GM12878 (cell line): ENCODE data around the gene VWA5B2. TPM values are rescaled to one million over a fixed set of nuclear protein-coding genes. Genes with fewer than 3 reads are reported as not detected.
A peak's percentile ranks its signal among the peaks of the same experiment; 100 is the strongest.

Experiments used
- ATAC-seq: fragments of 200-7000 bp; cut with Tn5 transposase; 3 replicates; pipeline ENCODE4 v1.9.1; 2020; ENCODE audit warnings: mild to moderate bottlenecking, moderate library complexity
- BruUV-seq: library from RNA; stranded (reverse); fragments of 400-500 nt; replicated peaks from 2 replicates; lab custom pipeline; 2021; lab: Mats Ljungman, UMichigan
- CTCF ChIA-PET: fragments of 300-600 bp; sonication (Branson Sonifier 250); formaldehyde crosslinking; extraction: SDS; loops from one replicate; lab custom pipeline; 2021; ENCODE audit warnings: inconsistent platforms; lab: Yijun Ruan, JAX
- POLR2A ChIA-PET: fragments of 350-600 bp; formaldehyde crosslinking; extraction: SDS; loops from one replicate; lab custom pipeline; 2021; ENCODE audit warnings: inconsistent platforms; lab: Charles Lee
- RAD21 ChIA-PET: fragments of 300-600 bp; sonication (Branson Sonifier 250); formaldehyde crosslinking; loops from one replicate; lab custom pipeline; 2023; ENCODE audit warnings: antibody characterized with exemption; ENCODE audit not compliant: unreplicated experiment; lab: Charles Lee
- SMC1A ChIA-PET: fragments of 300-600 bp; sonication (Branson Sonifier 250); formaldehyde crosslinking; loops from one replicate; lab custom pipeline; 2023; ENCODE audit not compliant: unreplicated experiment, uncharacterized antibody; lab: Charles Lee
- DNase-seq: peaks from one replicate; pipeline ENCODE4 v3.0.0-alpha.2; 2011; ENCODE audit warnings: low read depth, low spot score
- FAIRE-seq: peaks from 3 replicates; lab custom pipeline; 2011; peaks lifted over from hg19 to GRCh38; lab: Jason Lieb, UNC
- H2AFZ ChIP-seq: 2 replicates; pipeline ENCODE4 v1.6.0; 2011; ENCODE audit warnings: low read depth, low read length, control low read depth; ENCODE audit not compliant: control insufficient read depth
- H3K27ac ChIP-seq: 2 replicates; pipeline ENCODE4 v1.5.1; 2011; ENCODE audit warnings: control low read depth; ENCODE audit not compliant: control insufficient read depth, insufficient read depth
- H3K27me3 ChIP-seq, 2 experiments: replicated peaks in 1 of 2; 2 replicates each; pipeline versions ENCODE4 v1.6.0 to v1.6.1; 2011; ENCODE audit warnings: low read length in 1 of 2; ENCODE audit not compliant: control insufficient read depth in 2 of 2, insufficient read depth in 2 of 2
- H3K36me3 ChIP-seq, 2 experiments: 2 replicates each; pipeline ENCODE4 v1.5.1; 2011; ENCODE audit warnings: low read length in 1 of 2; ENCODE audit not compliant: control insufficient read depth in 2 of 2, insufficient read depth in 2 of 2
- H3K4me1 ChIP-seq: 2 replicates; pipeline ENCODE4 v1.6.1; 2011; ENCODE audit warnings: mild to moderate bottlenecking, low read length, moderate library complexity, mixed read lengths; ENCODE audit not compliant: control insufficient read depth, insufficient read depth
- H3K4me2 ChIP-seq: 2 replicates; pipeline ENCODE4 v1.6.0; 2011; ENCODE audit warnings: control low read depth; ENCODE audit not compliant: control insufficient read depth, insufficient read depth
- H3K4me3 ChIP-seq: fragments of 200-600 bp; sonication (generic); 2 replicates; pipeline ENCODE4 v1.5.1; 2016
- H3K79me2 ChIP-seq: 2 replicates; pipeline ENCODE4 v1.6.0; 2011; ENCODE audit warnings: low read length; ENCODE audit not compliant: control insufficient read depth, insufficient read depth
- H3K9ac ChIP-seq: 2 replicates; pipeline ENCODE4 v1.8.0; 2011; ENCODE audit warnings: low read length, control low read depth, mixed read lengths; ENCODE audit not compliant: control insufficient read depth, insufficient read depth
- H3K9me3 ChIP-seq: replicated peaks from 3 replicates; pipeline ENCODE4 v1.5.1; 2011; ENCODE audit warnings: mild to moderate bottlenecking, low read length; ENCODE audit not compliant: control insufficient read depth, insufficient read depth
- H4K20me1 ChIP-seq: 2 replicates; pipeline ENCODE4 v1.6.0; 2011; ENCODE audit not compliant: control insufficient read depth, insufficient read depth
- BHLHE40 ChIP-seq, 2 experiments: fragments of 450-650 bp in 1 of 2; IDR thresholded peaks; 2 replicates each; pipeline ENCODE4 v1.6.1; 2011 to 2017; ENCODE audit warnings: low read depth in 2 of 2, borderline replicate concordance in 1 of 2, improper control_type of control experiment in 1 of 2, low read length in 1 of 2, mild to moderate bottlenecking in 1 of 2
- CHD2 ChIP-seq: IDR thresholded peaks from 2 replicates; pipeline ENCODE4 v1.6.1; 2011; ENCODE audit warnings: low read depth, low read length, improper control_type of control experiment, borderline replicate concordance
- DPF2 ChIP-seq: fragments of 450-650 bp; IDR thresholded peaks from 2 replicates; pipeline ENCODE4 v1.6.1; 2017; ENCODE audit warnings: mild to moderate bottlenecking
- FOXM1 ChIP-seq: IDR thresholded peaks from 2 replicates; pipeline ENCODE4 v1.6.1; 2012; ENCODE audit warnings: low read depth, mild to moderate bottlenecking, inconsistent platforms, low read length, moderate library complexity
- HDAC2 ChIP-seq: fragments of 200-600 bp; sonication (generic); IDR thresholded peaks from 2 replicates; pipeline ENCODE4 v1.6.1; 2017
- IKZF2 ChIP-seq, 2 experiments: fragments of 450-650 bp; IDR thresholded peaks; 2 replicates each; pipeline ENCODE4 v1.6.1; 2017; ENCODE audit warnings: mild to moderate bottlenecking in 2 of 2, moderate library complexity in 2 of 2
- MXI1 ChIP-seq: fragments of 150-350 bp; IDR thresholded peaks from 2 replicates; pipeline ENCODE4 v1.6.1; 2011; ENCODE audit warnings: low read depth, mild to moderate bottlenecking, inconsistent platforms, low read length, improper control_type of control experiment
- NRF1 ChIP-seq: conservative IDR thresholded peaks from 2 replicates; pipeline ENCODE4 v1.6.1; 2011; ENCODE audit warnings: mild to moderate bottlenecking, low read depth, low read length, improper control_type of control experiment
- RAD21 ChIP-seq: IDR thresholded peaks from 2 replicates; pipeline ENCODE4 v1.6.1; 2011; ENCODE audit warnings: mild to moderate bottlenecking, low read depth, low read length, moderate library complexity; ENCODE audit not compliant: insufficient read depth
- RAD51 ChIP-seq: fragments of 450-650 bp; IDR thresholded peaks from 2 replicates; pipeline ENCODE4 v1.6.1; 2016; ENCODE audit warnings: moderate library complexity, mild to moderate bottlenecking, inconsistent platforms
- SRF ChIP-seq, 2 experiments: IDR thresholded peaks; 2 replicates each; pipeline ENCODE4 v1.6.1; 2011; ENCODE audit warnings: low read depth in 2 of 2, low read length in 2 of 2, mild to moderate bottlenecking in 1 of 2, moderate library complexity in 1 of 2
- TCF7 ChIP-seq: IDR thresholded peaks from 2 replicates; pipeline ENCODE4 v1.6.1; 2014; ENCODE audit warnings: antibody characterized with exemption, borderline replicate concordance
- ZNF384 ChIP-seq: IDR thresholded peaks from 2 replicates; pipeline ENCODE4 v1.6.1; 2012; ENCODE audit warnings: low read depth, mild to moderate bottlenecking, low read length, improper control_type of control experiment, borderline replicate concordance
- WGBS: methylation state at CpG from one replicate; pipeline ENCODE4 v1.1.6; 2016; ENCODE audit warnings: low lambda C conversion rate; ENCODE audit not compliant: insufficient replicate concordance, insufficient coverage; ENCODE audit errors: missing lambda C conversion rate; 5-methylcytosine and 5-hydroxymethylcytosine counted together
- in situ Hi-C: fragments of 300-500 bp; cut with MboI; formaldehyde crosslinking; loops from 9 replicates; pipeline ENCODE4 v1.14.3; 2018; ENCODE audit warnings: mixed read lengths
- intact Hi-C: fragments of 100-400 bp; cut with micrococcal nuclease; formaldehyde crosslinking; loops from one replicate; pipeline ENCODE4 v1.14.2; 2022; ENCODE audit not compliant: unreplicated experiment
- polyA plus RNA-seq, 11 experiments: library from polyadenylated mRNA; depleted of rRNA in 4 of 11; unstranded in 6 of 11; stranded (reverse) in 5 of 11; fragments of >200 nt; fragmentation: Nextera tagmentation in 4 of 11; fragmentation: Illumina TruSeq in 1 of 11; extraction: Ambion mirVana in 4 of 11; extraction: Trizol in 1 of 11; gene quantifications; 1 replicate in 1 of 11; 2 replicates in 10 of 11; pipeline versions ENCODE4 v1.2.1 to v1.2.3, GENCODE V29; 2011 to 2016; ENCODE audit warnings: inconsistent platforms in 2 of 11, missing spikeins in 2 of 11, low read depth in 1 of 11
- total RNA-seq, 4 experiments: library from RNA; depleted of rRNA in 3 of 4; stranded (reverse); fragments of >200 nt in 3 of 4; fragmentation: Illumina TruSeq in 1 of 4; extraction: Trizol in 1 of 4; gene quantifications; 2 replicates each; pipeline versions ENCODE4 v1.2.1 to v1.2.3, GENCODE V29; 2013 to 2021
- TF ChIP-seq, protein P1 (sequence below), 3 experiments: IDR thresholded peaks in 2 of 3; conservative IDR thresholded peaks in 1 of 3; 2 replicates each; pipeline ENCODE4 v1.5.1; 2011; ENCODE audit warnings: low read depth in 3 of 3, low read length in 3 of 3, mild to moderate bottlenecking in 3 of 3, control low read depth in 2 of 3, moderate library complexity in 2 of 3, inconsistent platforms in 1 of 3, mixed read lengths in 1 of 3; ENCODE audit not compliant: control insufficient read depth in 2 of 3, insufficient read depth in 1 of 3; ENCODE audit errors: extremely low read depth in 1 of 3
- TF ChIP-seq, protein P2 (sequence below): fragments of 450-650 bp; IDR thresholded peaks from 2 replicates; pipeline ENCODE4 v1.6.1; 2014; ENCODE audit warnings: mild to moderate bottlenecking
- TF ChIP-seq, protein P3 (sequence below): fragments of 450-650 bp; IDR thresholded peaks from 2 replicates; pipeline ENCODE4 v1.6.1; 2017; ENCODE audit warnings: mild to moderate bottlenecking, moderate library complexity

Gene VWA5B2
- total and polyA plus RNA-seq, 10 of the 15 experiments (the other 5 are each of a cell fraction or from before 2014, with no cell fraction given) = 0.03 to 0.09 TPM; not detected in 8

DNA sequence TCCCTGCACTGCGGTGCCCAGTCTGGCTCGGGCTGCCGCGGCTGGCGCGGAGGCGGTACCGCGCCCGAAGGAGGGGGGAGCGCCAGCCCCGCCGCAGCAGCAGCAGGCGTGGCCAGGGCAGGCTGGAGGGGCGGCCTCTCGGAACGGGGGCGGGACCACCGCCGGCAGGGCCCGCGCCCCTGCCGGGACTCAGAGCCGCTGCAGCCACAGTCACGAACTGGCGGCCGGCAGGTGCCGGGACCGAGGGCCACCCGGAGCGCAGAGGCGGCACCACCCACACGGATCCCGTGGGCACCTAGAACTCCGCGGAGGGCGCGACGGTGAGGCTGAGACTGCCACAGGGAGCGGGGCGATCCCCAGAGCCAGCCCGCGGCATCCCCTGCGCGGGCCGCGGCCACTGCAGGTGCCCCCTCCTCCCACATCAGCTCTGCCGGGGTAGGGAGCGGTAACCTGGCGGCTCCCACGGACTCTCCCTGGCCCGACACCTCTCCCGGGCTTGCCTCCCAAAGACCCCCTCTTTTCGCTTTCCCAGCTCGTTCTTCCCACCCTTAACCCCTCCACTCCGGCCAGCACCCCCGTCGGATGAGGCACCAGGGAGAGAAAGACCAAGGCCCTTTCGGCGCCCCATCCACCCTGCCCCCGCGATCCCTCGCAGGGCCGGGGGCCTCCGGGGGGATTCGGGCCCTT lies at the start of gene VWA5B2 (continued):
- TF ChIP-seq, protein P1, sequence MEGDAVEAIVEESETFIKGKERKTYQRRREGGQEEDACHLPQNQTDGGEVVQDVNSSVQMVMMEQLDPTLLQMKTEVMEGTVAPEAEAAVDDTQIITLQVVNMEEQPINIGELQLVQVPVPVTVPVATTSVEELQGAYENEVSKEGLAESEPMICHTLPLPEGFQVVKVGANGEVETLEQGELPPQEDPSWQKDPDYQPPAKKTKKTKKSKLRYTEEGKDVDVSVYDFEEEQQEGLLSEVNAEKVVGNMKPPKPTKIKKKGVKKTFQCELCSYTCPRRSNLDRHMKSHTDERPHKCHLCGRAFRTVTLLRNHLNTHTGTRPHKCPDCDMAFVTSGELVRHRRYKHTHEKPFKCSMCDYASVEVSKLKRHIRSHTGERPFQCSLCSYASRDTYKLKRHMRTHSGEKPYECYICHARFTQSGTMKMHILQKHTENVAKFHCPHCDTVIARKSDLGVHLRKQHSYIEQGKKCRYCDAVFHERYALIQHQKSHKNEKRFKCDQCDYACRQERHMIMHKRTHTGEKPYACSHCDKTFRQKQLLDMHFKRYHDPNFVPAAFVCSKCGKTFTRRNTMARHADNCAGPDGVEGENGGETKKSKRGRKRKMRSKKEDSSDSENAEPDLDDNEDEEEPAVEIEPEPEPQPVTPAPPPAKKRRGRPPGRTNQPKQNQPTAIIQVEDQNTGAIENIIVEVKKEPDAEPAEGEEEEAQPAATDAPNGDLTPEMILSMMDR (IDR thresholded peaks at IDR 0.05 in 2 of 3, conservative IDR thresholded peaks at IDR 0.05 in 1 of 3; ENCODE audit: control insufficient read depth in 2 of 3, extremely low read depth in 1 of 3, insufficient read depth in 1 of 3, low read depth in 3 of 3, low read length in 3 of 3) = peak in 1 of 3 experiments; percentile 18; a peak in 1 of 6 replicates
- TF ChIP-seq HDAC2 (no peak), ZNF384 (no peak), SRF (IDR thresholded peaks at IDR 0.05; ENCODE audit: low read depth in 2 of 2, low read length in 2 of 2) (no peak), DPF2 (0 out of 2 replicates have a peak, but pooled peaks have one; percentile 23)
- TF ChIP-seq, protein P2, sequence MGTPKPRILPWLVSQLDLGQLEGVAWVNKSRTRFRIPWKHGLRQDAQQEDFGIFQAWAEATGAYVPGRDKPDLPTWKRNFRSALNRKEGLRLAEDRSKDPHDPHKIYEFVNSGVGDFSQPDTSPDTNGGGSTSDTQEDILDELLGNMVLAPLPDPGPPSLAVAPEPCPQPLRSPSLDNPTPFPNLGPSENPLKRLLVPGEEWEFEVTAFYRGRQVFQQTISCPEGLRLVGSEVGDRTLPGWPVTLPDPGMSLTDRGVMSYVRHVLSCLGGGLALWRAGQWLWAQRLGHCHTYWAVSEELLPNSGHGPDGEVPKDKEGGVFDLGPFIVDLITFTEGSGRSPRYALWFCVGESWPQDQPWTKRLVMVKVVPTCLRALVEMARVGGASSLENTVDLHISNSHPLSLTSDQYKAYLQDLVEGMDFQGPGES = no peak

DNA sequence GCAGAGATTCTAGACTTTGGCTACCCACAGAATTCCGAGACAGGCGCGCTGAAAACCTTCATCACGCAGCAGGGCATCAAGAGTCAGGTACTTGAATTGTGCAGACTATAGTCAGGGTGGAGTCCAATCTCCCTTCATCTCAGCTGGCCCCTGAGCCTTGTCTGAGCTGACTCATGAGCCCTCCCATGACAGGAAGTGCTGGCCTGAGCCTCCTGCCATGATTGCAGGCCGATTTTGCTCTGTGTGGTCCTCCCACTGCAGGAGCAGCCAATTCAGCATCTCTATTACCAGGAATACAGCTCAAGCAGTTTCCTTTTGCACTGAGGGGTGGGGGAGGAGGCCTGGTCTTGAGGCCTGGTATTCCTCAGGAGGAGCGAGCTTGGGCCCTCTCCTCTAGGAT lies 49.2 kb upstream of the VWA5B2 start:
- Histone ChIP-seq H2AFZ (no peak overlapping the region), H3K4me1 (peaks cover 9% of the 10 kb centered on the region), H3K79me2 (peaks cover 26% of the 10 kb centered on the region), H3K27ac (no peak overlapping the region), H3K36me3 (peaks cover 19 to 38% of the 10 kb centered on the region in 2 experiments), H4K20me1 (no peaks in the 10 kb centered on the region), H3K4me3 (no peak overlapping the region), H3K27me3 (no peaks in the 10 kb centered on the region), H3K4me2 (no peak overlapping the region), H3K9ac (no peak overlapping the region), H3K9me3 (no peaks in the 10 kb centered on the region)
- ChIA-PET RAD21 (no interaction called here), POLR2A (interaction anchor here (0.5 to 1.3 kb wide), 3 partner anchors 23 to 180 kb away, joined by 3 to 4 read pairs (median 4); no protein-coding TSS in a partner anchor), CTCF (no interaction called here), SMC1A (interaction anchor here (0.7 kb wide), 1 partner anchor 22 kb away, joined by 3 read pairs; no protein-coding TSS in a partner anchor)
- in situ Hi-C loops (no loop called here), intact Hi-C loops (no loop called here)
- WGBS = 96% methylated on average over 6 of the region's 6 CpGs
- no TSS peak for BruUV-seq
- ATAC-seq = no peak
- no peak for DNase-seq
- FAIRE-seq = no peak
- no peak for TF ChIP-seq RAD51
- no peak for TF ChIP-seq IKZF2 (IDR thresholded peaks at IDR 0.05)
- TF ChIP-seq, protein P3, sequence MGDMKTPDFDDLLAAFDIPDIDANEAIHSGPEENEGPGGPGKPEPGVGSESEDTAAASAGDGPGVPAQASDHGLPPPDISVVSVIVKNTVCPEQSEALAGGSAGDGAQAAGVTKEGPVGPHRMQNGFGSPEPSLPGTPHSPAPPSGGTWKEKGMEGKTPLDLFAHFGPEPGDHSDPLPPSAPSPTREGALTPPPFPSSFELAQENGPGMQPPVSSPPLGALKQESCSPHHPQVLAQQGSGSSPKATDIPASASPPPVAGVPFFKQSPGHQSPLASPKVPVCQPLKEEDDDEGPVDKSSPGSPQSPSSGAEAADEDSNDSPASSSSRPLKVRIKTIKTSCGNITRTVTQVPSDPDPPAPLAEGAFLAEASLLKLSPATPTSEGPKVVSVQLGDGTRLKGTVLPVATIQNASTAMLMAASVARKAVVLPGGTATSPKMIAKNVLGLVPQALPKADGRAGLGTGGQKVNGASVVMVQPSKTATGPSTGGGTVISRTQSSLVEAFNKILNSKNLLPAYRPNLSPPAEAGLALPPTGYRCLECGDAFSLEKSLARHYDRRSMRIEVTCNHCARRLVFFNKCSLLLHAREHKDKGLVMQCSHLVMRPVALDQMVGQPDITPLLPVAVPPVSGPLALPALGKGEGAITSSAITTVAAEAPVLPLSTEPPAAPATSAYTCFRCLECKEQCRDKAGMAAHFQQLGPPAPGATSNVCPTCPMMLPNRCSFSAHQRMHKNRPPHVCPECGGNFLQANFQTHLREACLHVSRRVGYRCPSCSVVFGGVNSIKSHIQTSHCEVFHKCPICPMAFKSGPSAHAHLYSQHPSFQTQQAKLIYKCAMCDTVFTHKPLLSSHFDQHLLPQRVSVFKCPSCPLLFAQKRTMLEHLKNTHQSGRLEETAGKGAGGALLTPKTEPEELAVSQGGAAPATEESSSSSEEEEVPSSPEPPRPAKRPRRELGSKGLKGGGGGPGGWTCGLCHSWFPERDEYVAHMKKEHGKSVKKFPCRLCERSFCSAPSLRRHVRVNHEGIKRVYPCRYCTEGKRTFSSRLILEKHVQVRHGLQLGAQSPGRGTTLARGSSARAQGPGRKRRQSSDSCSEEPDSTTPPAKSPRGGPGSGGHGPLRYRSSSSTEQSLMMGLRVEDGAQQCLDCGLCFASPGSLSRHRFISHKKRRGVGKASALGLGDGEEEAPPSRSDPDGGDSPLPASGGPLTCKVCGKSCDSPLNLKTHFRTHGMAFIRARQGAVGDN = no peak
- TF ChIP-seq CHD2 = no peak
- no peak for TF ChIP-seq MXI1
- no peak for TF ChIP-seq BHLHE40 (IDR thresholded peaks at IDR 0.05; ENCODE audit: borderline replicate concordance in 1 of 2, low read depth in 2 of 2, low read length in 1 of 2)
- TF ChIP-seq NRF1 = no peak
- no peak for TF ChIP-seq RAD21
- TF ChIP-seq TCF7 = no peak
- TF ChIP-seq FOXM1 = no peak
